ENCODE results near the gene PPP2R3B.

PPP2R3B gene

GRCh38 chrX:355329-356050 lies 31.2 kb downstream of the PPP2R3B start:
- H3K27ac ChIP-seq (ENCODE audit: poor library complexity, severe bottlenecking) = no peak overlapping the region
- no peaks in the 10 kb centered on the region for H3K27me3 ChIP-seq (ENCODE audit: insufficient read depth, poor library complexity, severe bottlenecking)
- no peak for TF ChIP-seq CTCF (IDR thresholded peaks at IDR 0.05; ENCODE audit: poor library complexity, severe bottlenecking)
- H3K9me3 ChIP-seq (ENCODE audit: severe bottlenecking) = peaks cover 14% of the 10 kb centered on the region
- DNase-seq (ENCODE audit: low spot score) = peak; percentile 51
- ATAC-seq (ENCODE audit: low read depth) = no peak
- H3K4me1 ChIP-seq (ENCODE audit: insufficient read depth, poor library complexity, severe bottlenecking) = peaks cover 16% of the 10 kb centered on the region
- H3K4me3 ChIP-seq (ENCODE audit: severe bottlenecking) = no peak overlapping the region
- H3K36me3 ChIP-seq (ENCODE audit: low read depth) = peaks cover 35% of the 10 kb centered on the region

GRCh38 chrX:353566-354535 lies 32.9 kb downstream of the PPP2R3B start:
- peaks cover 16% of the 10 kb centered on the region for H3K4me1 ChIP-seq (ENCODE audit: insufficient read depth, poor library complexity, severe bottlenecking)
- no peak overlapping the region for H3K4me3 ChIP-seq (ENCODE audit: severe bottlenecking)
- H3K9me3 ChIP-seq (ENCODE audit: severe bottlenecking) = no peaks in the 10 kb centered on the region
- ATAC-seq (ENCODE audit: low read depth) = no peak
- no peaks in the 10 kb centered on the region for H3K27me3 ChIP-seq (ENCODE audit: insufficient read depth, poor library complexity, severe bottlenecking)
- H3K36me3 ChIP-seq (ENCODE audit: low read depth) = peaks cover 21% of the 10 kb centered on the region
- peak; percentile 63 for DNase-seq (ENCODE audit: low spot score)
- H3K27ac ChIP-seq (ENCODE audit: poor library complexity, severe bottlenecking) = no peak overlapping the region
- no peak for TF ChIP-seq CTCF (IDR thresholded peaks at IDR 0.05; ENCODE audit: poor library complexity, severe bottlenecking)

GRCh38 chrX:352582-353314 lies 34.0 kb downstream of the PPP2R3B start:
- DNase-seq (ENCODE audit: low spot score) (peak; percentile 69), ATAC-seq (ENCODE audit: low read depth) (no peak)
- no peak overlapping the region for H3K4me3 ChIP-seq (ENCODE audit: severe bottlenecking)
- peaks cover 21% of the 10 kb centered on the region for H3K36me3 ChIP-seq (ENCODE audit: low read depth)
- peaks cover 16% of the 10 kb centered on the region for H3K4me1 ChIP-seq (ENCODE audit: insufficient read depth, poor library complexity, severe bottlenecking)
- no peak for TF ChIP-seq CTCF (IDR thresholded peaks at IDR 0.05; ENCODE audit: poor library complexity, severe bottlenecking)
- no peaks in the 10 kb centered on the region for H3K9me3 ChIP-seq (ENCODE audit: severe bottlenecking)
- H3K27ac ChIP-seq (ENCODE audit: poor library complexity, severe bottlenecking) = no peak overlapping the region
- H3K27me3 ChIP-seq (ENCODE audit: insufficient read depth, poor library complexity, severe bottlenecking) = no peaks in the 10 kb centered on the region

GRCh38 chrX:352181-352580 lies 34.5 kb downstream of the PPP2R3B start:
- no peak for ATAC-seq (ENCODE audit: low read depth)
- H3K27me3 ChIP-seq (ENCODE audit: insufficient read depth, poor library complexity, severe bottlenecking) = no peaks in the 10 kb centered on the region
- peaks cover 11% of the 10 kb centered on the region for H3K4me1 ChIP-seq (ENCODE audit: insufficient read depth, poor library complexity, severe bottlenecking)
- peak; percentile 62 for DNase-seq (ENCODE audit: low spot score)
- no peak overlapping the region for H3K27ac ChIP-seq (ENCODE audit: poor library complexity, severe bottlenecking)
- no peak for TF ChIP-seq CTCF (IDR thresholded peaks at IDR 0.05; ENCODE audit: poor library complexity, severe bottlenecking)
- no peaks in the 10 kb centered on the region for H3K9me3 ChIP-seq (ENCODE audit: severe bottlenecking)
- peaks cover 16% of the 10 kb centered on the region for H3K36me3 ChIP-seq (ENCODE audit: low read depth)
- no peak overlapping the region for H3K4me3 ChIP-seq (ENCODE audit: severe bottlenecking)
